ENCODE results near the gene CLCA4. TPM values are rescaled to one million over a fixed set of nuclear protein-coding genes. Genes with fewer than 3 reads are reported as not detected.

The CLCA4 gene
- total RNA-seq, 1 experiment from 2014 or later, result not detected

DNA sequence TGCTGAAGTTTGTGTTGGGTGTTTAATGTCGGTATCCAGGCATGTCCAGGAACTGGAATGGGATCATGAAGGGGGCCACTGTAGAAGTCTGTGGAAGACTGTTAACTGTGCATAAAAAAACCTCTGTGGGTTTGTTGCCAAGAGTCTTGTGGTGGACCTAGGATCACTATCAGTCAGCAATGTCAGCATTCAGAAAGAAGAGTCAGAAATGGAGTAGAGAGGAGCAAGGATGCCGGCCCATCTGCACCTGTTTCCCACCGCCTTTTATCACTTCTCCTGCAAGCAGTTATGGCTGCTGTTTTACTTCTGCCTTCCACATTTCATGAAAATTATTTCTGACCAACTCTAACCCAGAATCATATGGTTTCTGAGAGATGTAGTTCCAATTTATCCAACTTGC is 36.7 kb downstream of the CLCA4 start:
- CTCF ChIA-PET, result no interaction called here
- BruUV-seq (replicated peaks), result no TSS peak
- no peak for DNase-seq (ENCODE audit: low spot score)
- H3K4me1 ChIP-seq (ENCODE audit: insufficient read depth, low read length, poor library complexity, severe bottlenecking), result no peaks in the 10 kb centered on the region
- no peak overlapping the region for H3K27ac ChIP-seq (ENCODE audit: low read depth, low read length, poor library complexity, severe bottlenecking)
- no peak overlapping the region for H3K4me3 ChIP-seq (ENCODE audit: low read depth, low read length, poor library complexity, severe bottlenecking)
- no peaks in the 10 kb centered on the region for H3K9me3 ChIP-seq (ENCODE audit: low read depth, low read length, poor library complexity, severe bottlenecking)
- H3K36me3 ChIP-seq (ENCODE audit: insufficient read depth, low read length, poor library complexity, severe bottlenecking), result no peaks in the 10 kb centered on the region
- intact Hi-C loops (cut with micrococcal nuclease; ENCODE audit: unreplicated experiment), result no loop called here
- peaks cover 7% of the 10 kb centered on the region for H3K27me3 ChIP-seq (replicated peaks; ENCODE audit: insufficient read depth, low read depth, low read length, poor library complexity)
- TF ChIP-seq, protein P1, sequence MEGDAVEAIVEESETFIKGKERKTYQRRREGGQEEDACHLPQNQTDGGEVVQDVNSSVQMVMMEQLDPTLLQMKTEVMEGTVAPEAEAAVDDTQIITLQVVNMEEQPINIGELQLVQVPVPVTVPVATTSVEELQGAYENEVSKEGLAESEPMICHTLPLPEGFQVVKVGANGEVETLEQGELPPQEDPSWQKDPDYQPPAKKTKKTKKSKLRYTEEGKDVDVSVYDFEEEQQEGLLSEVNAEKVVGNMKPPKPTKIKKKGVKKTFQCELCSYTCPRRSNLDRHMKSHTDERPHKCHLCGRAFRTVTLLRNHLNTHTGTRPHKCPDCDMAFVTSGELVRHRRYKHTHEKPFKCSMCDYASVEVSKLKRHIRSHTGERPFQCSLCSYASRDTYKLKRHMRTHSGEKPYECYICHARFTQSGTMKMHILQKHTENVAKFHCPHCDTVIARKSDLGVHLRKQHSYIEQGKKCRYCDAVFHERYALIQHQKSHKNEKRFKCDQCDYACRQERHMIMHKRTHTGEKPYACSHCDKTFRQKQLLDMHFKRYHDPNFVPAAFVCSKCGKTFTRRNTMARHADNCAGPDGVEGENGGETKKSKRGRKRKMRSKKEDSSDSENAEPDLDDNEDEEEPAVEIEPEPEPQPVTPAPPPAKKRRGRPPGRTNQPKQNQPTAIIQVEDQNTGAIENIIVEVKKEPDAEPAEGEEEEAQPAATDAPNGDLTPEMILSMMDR (conservative IDR thresholded peaks at IDR 0.05; ENCODE audit: low read depth, low read length), result no peak
- no peak for TF ChIP-seq EZH2 (IDR thresholded peaks at IDR 0.05; ENCODE audit: borderline replicate concordance, low read depth, low read length, poor library complexity, severe bottlenecking)
- POLR2A ChIA-PET (ENCODE audit: low non-redundant PET), result no interaction called here

DNA sequence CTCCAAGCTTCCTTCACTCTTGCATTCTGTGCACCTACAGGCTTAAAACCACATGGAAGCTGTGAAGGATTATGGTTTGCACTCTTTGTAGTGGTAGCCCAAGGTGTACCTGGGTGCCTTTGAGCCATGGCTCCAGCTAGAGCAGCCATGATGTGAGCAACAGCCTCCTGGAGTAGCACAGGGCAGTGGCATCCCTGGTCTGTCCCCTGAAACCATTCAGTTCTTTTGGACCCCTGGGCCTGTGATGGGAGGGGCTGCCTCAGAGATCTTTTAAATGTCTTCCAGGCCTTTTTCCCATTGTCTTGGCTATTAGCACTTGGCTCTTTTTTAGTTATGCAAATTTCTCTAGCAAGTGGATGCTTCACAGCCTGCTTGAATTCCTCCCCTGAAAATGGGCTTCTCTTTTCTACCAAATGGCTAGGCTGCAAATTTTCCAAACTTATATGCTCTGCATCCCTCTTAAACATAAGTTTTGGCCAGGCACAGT is 47.4 kb downstream of the CLCA4 start:
- CTCF ChIA-PET, result no interaction called here
- no peaks in the 10 kb centered on the region for H3K4me1 ChIP-seq (ENCODE audit: insufficient read depth, low read length, poor library complexity, severe bottlenecking)
- peaks cover 17% of the 10 kb centered on the region for H3K27me3 ChIP-seq (replicated peaks; ENCODE audit: insufficient read depth, low read depth, low read length, poor library complexity)
- DNase-seq (ENCODE audit: low spot score), result no peak
- BruUV-seq (replicated peaks), result no TSS peak
- no peaks in the 10 kb centered on the region for H3K36me3 ChIP-seq (ENCODE audit: insufficient read depth, low read length, poor library complexity, severe bottlenecking)
- H3K4me3 ChIP-seq (ENCODE audit: low read depth, low read length, poor library complexity, severe bottlenecking), result no peak overlapping the region
- intact Hi-C loops (cut with micrococcal nuclease; ENCODE audit: unreplicated experiment), result no loop called here
- POLR2A ChIA-PET (ENCODE audit: low non-redundant PET), result no interaction called here
- no peak for TF ChIP-seq EZH2 (IDR thresholded peaks at IDR 0.05; ENCODE audit: borderline replicate concordance, low read depth, low read length, poor library complexity, severe bottlenecking)
- TF ChIP-seq, protein P1 (conservative IDR thresholded peaks at IDR 0.05; ENCODE audit: low read depth, low read length), result no peak
- no peak overlapping the region for H3K27ac ChIP-seq (ENCODE audit: low read depth, low read length, poor library complexity, severe bottlenecking)
- H3K9me3 ChIP-seq (ENCODE audit: low read depth, low read length, poor library complexity, severe bottlenecking), result no peaks in the 10 kb centered on the region

DNA sequence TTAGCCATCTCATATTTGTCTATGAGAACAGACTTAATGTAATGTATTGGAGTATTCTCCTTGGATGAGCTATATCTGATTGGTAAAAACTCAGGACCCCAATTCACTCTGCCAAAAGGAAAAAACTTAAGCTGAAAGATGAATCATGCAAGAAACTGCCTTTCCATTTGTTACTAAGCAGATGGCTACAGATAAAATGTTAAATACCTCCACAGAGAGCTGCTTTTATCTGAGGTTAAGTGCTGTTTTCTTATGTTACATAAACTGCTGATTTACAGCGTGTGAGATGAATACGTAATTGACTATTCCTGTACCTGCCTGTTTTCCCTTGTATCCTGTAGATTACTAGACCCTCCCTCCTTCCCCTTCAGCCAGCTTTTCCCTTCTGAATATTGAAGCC is 49.3 kb downstream of the CLCA4 start:
- BruUV-seq (replicated peaks), result no TSS peak
- no peaks in the 10 kb centered on the region for H3K4me1 ChIP-seq (ENCODE audit: insufficient read depth, low read length, poor library complexity, severe bottlenecking)
- no peak overlapping the region for H3K27ac ChIP-seq (ENCODE audit: low read depth, low read length, poor library complexity, severe bottlenecking)
- ChIA-PET POLR2A (ENCODE audit: low non-redundant PET) (no interaction called here), CTCF (no interaction called here)
- no peak overlapping the region for H3K4me3 ChIP-seq (ENCODE audit: low read depth, low read length, poor library complexity, severe bottlenecking)
- H3K9me3 ChIP-seq (ENCODE audit: low read depth, low read length, poor library complexity, severe bottlenecking), result no peaks in the 10 kb centered on the region
- H3K36me3 ChIP-seq (ENCODE audit: insufficient read depth, low read length, poor library complexity, severe bottlenecking), result no peaks in the 10 kb centered on the region
- no peak for TF ChIP-seq EZH2 (IDR thresholded peaks at IDR 0.05; ENCODE audit: borderline replicate concordance, low read depth, low read length, poor library complexity, severe bottlenecking)
- TF ChIP-seq, protein P1 (conservative IDR thresholded peaks at IDR 0.05; ENCODE audit: low read depth, low read length), result no peak
- peaks cover under 1% of the 10 kb centered on the region for H3K27me3 ChIP-seq (replicated peaks; ENCODE audit: insufficient read depth, low read depth, low read length, poor library complexity)
- no peak for DNase-seq (ENCODE audit: low spot score)
- intact Hi-C loops (cut with micrococcal nuclease; ENCODE audit: unreplicated experiment), result no loop called here

Measured in A673 (cell line).